ENCODE results near the gene SULT1C2. TPM values are rescaled to one million over a fixed set of nuclear protein-coding genes. Genes with fewer than 3 reads are reported as not detected.

The SULT1C2 gene
- total and polyA plus RNA-seq, 9 of the 15 experiments (the other 6 are each of a cell fraction or from before 2014, with no cell fraction given), result 0.22 TPM; not detected in 8

GRCh38 chr2:108355906-108356734 lies 67.4 kb downstream of the SULT1C2 start (continued):
- TF ChIP-seq FOXO4 (CRISPR knock-in tag; IDR thresholded peaks at IDR 0.05), result no peak
- TF ChIP-seq CAMTA2 (CRISPR knock-in tag; conservative IDR thresholded peaks at IDR 0.05), result no peak
- TF ChIP-seq JUNB (CRISPR knock-in tag; conservative IDR thresholded peaks at IDR 0.05), result no peak
- no peak for TF ChIP-seq ZNF146 (CRISPR knock-in tag; IDR thresholded peaks at IDR 0.05; ENCODE audit: unreplicated experiment)
- TF ChIP-seq ZEB2 (IDR thresholded peaks at IDR 0.05), result no peak
- no peak for TF ChIP-seq ZNF3 (CRISPR knock-in tag; IDR thresholded peaks at IDR 0.05)
- TF ChIP-seq ZNF592 (IDR thresholded peaks at IDR 0.05), result no peak
- TF ChIP-seq ZBTB9 (CRISPR knock-in tag; IDR thresholded peaks at IDR 0.05), result no peak
- TF ChIP-seq ZNF41 (CRISPR knock-in tag; conservative IDR thresholded peaks at IDR 0.05), result no peak
- TF ChIP-seq SP1 (CRISPR knock-in tag; IDR thresholded peaks at IDR 0.05), result no peak; the same call in 1 of the 2 replicates
- TF ChIP-seq RBM34 (IDR thresholded peaks at IDR 0.05; ENCODE audit: borderline replicate concordance, insufficient read depth, low read length), result no peak
- peak; percentile 30; the same call in 1 of the 2 replicates for TF ChIP-seq ATF7 (IDR thresholded peaks at IDR 0.05)
- TF ChIP-seq SRSF3 (IDR thresholded peaks at IDR 0.05; ENCODE audit: insufficient read depth, low read length), result no peak
- TF ChIP-seq SIRT6 (IDR thresholded peaks at IDR 0.05; ENCODE audit: low read depth, low read length), result no peak
- no peak for TF ChIP-seq TCF15 (CRISPR knock-in tag; IDR thresholded peaks at IDR 0.05)
- TF ChIP-seq CGGBP1 (CRISPR knock-in tag; IDR thresholded peaks at IDR 0.05), result peak; percentile 76; the same call in 1 of the 2 replicates
- no peak for TF ChIP-seq TFAP4 (CRISPR knock-in tag; IDR thresholded peaks at IDR 0.05; ENCODE audit: borderline replicate concordance)
- TF ChIP-seq MTA2 (IDR thresholded peaks at IDR 0.05; ENCODE audit: low read depth), result peak; percentile 53
- TF ChIP-seq CBX2 (IDR thresholded peaks at IDR 0.05; ENCODE audit: insufficient read depth, low read length, poor library complexity, severe bottlenecking), result no peak
